HEK293 (cell line): Measurements from ENCODE around the gene SIRT4.

Experiments used
- ATF2 ChIP-seq: fragments of 450-650 bp; formaldehyde crosslinking; IDR thresholded peaks from 2 replicates; pipeline ENCODE4 v1.5.1; 2016; ENCODE audit warnings: missing biosample characterization, missing genetic modification characterization, low read depth
- ELK4 ChIP-seq: IDR thresholded peaks from 2 replicates; pipeline ENCODE4 v1.6.1; 2011; ENCODE audit warnings: mild to moderate bottlenecking, low read depth, low read length, borderline replicate concordance
- GLIS1 ChIP-seq: fragments of 450-650 bp; formaldehyde crosslinking; IDR thresholded peaks from 2 replicates; pipeline ENCODE4 v1.5.1; 2016; ENCODE audit warnings: missing biosample characterization, missing genetic modification characterization
- KLF1 ChIP-seq: fragments of 450-650 bp; formaldehyde crosslinking; IDR thresholded peaks from 2 replicates; pipeline ENCODE4 v1.5.1; 2016; ENCODE audit warnings: missing biosample characterization, missing genetic modification characterization
- KLF10 ChIP-seq: fragments of 450-650 bp; IDR thresholded peaks from 2 replicates; pipeline ENCODE4 v1.5.1; 2018; ENCODE audit warnings: missing biosample characterization, mild to moderate bottlenecking, missing genetic modification characterization
- KLF9 ChIP-seq: fragments of 450-650 bp; formaldehyde crosslinking; IDR thresholded peaks from 2 replicates; pipeline ENCODE4 v1.5.1; 2016; ENCODE audit warnings: missing biosample characterization, missing genetic modification characterization, low read depth
- OSR2 ChIP-seq: fragments of 450-650 bp; formaldehyde crosslinking; IDR thresholded peaks from 2 replicates; pipeline ENCODE4 v1.5.1; 2016; ENCODE audit warnings: missing biosample characterization, missing genetic modification characterization
- PRDM6 ChIP-seq: fragments of 450-650 bp; formaldehyde crosslinking; IDR thresholded peaks from 2 replicates; pipeline ENCODE4 v1.5.1; 2017; ENCODE audit warnings: missing biosample characterization, missing genetic modification characterization
- ZBTB10 ChIP-seq: fragments of 450-650 bp; formaldehyde crosslinking; IDR thresholded peaks from 2 replicates; pipeline ENCODE4 v1.5.1; 2016; ENCODE audit warnings: missing biosample characterization, missing genetic modification characterization
- ZBTB17 ChIP-seq: fragments of 450-650 bp; formaldehyde crosslinking; IDR thresholded peaks from 2 replicates; pipeline ENCODE4 v1.5.1; 2016; ENCODE audit warnings: missing biosample characterization, missing genetic modification characterization
- ZBTB21 ChIP-seq: fragments of 450-650 bp; formaldehyde crosslinking; IDR thresholded peaks from 2 replicates; pipeline ENCODE4 v1.5.1; 2017; ENCODE audit warnings: missing biosample characterization, missing genetic modification characterization
- ZBTB26 ChIP-seq: fragments of 450-650 bp; formaldehyde crosslinking; optimal IDR thresholded peaks from 2 replicates; pipeline ENCODE3; 2016; ENCODE audit warnings: missing biosample characterization, mild to moderate bottlenecking, missing genetic modification characterization
- ZBTB6 ChIP-seq: fragments of 450-650 bp; formaldehyde crosslinking; IDR thresholded peaks from 2 replicates; pipeline ENCODE4 v1.5.1; 2017; ENCODE audit warnings: missing biosample characterization, missing genetic modification characterization
- ZEB2 ChIP-seq: fragments of 450-650 bp; formaldehyde crosslinking; IDR thresholded peaks from 2 replicates; pipeline ENCODE4 v1.5.1; 2016; ENCODE audit warnings: missing biosample characterization, missing genetic modification characterization
- ZNF324 ChIP-seq: fragments of 450-650 bp; formaldehyde crosslinking; IDR thresholded peaks from 2 replicates; pipeline ENCODE4 v1.5.1; 2016; ENCODE audit warnings: missing biosample characterization, missing genetic modification characterization
- ZNF398 ChIP-seq: fragments of 450-650 bp; formaldehyde crosslinking; IDR thresholded peaks from 2 replicates; pipeline ENCODE4 v1.5.1; 2017; ENCODE audit warnings: missing biosample characterization, missing genetic modification characterization
- ZNF423 ChIP-seq: fragments of 450-650 bp; formaldehyde crosslinking; IDR thresholded peaks from 2 replicates; pipeline ENCODE4 v1.5.1; 2016; ENCODE audit warnings: missing biosample characterization, missing genetic modification characterization
- ZNF544 ChIP-seq: fragments of 450-650 bp; formaldehyde crosslinking; IDR thresholded peaks from 2 replicates; pipeline ENCODE4 v1.5.0; 2017; ENCODE audit warnings: missing biosample characterization, missing genetic modification characterization
- ZNF555 ChIP-seq: fragments of 450-650 bp; formaldehyde crosslinking; conservative IDR thresholded peaks from 2 replicates; pipeline ENCODE4 v1.5.1; 2017; ENCODE audit warnings: missing biosample characterization, mild to moderate bottlenecking, missing genetic modification characterization, inconsistent platforms
- ZNF600 ChIP-seq: fragments of 450-650 bp; formaldehyde crosslinking; IDR thresholded peaks from 2 replicates; pipeline ENCODE4 v1.5.1; 2016; ENCODE audit warnings: missing biosample characterization, missing genetic modification characterization
- ZNF660 ChIP-seq: fragments of 450-650 bp; IDR thresholded peaks from 2 replicates; pipeline ENCODE4 v1.5.1; 2018; ENCODE audit warnings: missing biosample characterization, mild to moderate bottlenecking, missing genetic modification characterization
- ZNF692 ChIP-seq: fragments of 450-650 bp; formaldehyde crosslinking; IDR thresholded peaks from 2 replicates; pipeline ENCODE4 v1.5.1; 2016; ENCODE audit warnings: missing biosample characterization, missing genetic modification characterization
- ZNF76 ChIP-seq: fragments of 450-650 bp; formaldehyde crosslinking; IDR thresholded peaks from 2 replicates; pipeline ENCODE4; 2016; ENCODE audit warnings: low read depth, missing biosample characterization, missing genetic modification characterization, borderline replicate concordance
- ZNF768 ChIP-seq: fragments of 450-650 bp; formaldehyde crosslinking; IDR thresholded peaks from 2 replicates; pipeline ENCODE4 v1.5.1; 2018; ENCODE audit warnings: missing biosample characterization, mild to moderate bottlenecking, missing genetic modification characterization
- ZNF792 ChIP-seq: fragments of 450-650 bp; formaldehyde crosslinking; IDR thresholded peaks from 2 replicates; pipeline ENCODE4 v1.5.1; 2016; ENCODE audit warnings: missing biosample characterization, missing genetic modification characterization
- ZXDB ChIP-seq: fragments of 450-650 bp; formaldehyde crosslinking; IDR thresholded peaks from 2 replicates; pipeline ENCODE4 v1.5.1; 2016; ENCODE audit warnings: missing biosample characterization, missing genetic modification characterization

Gene SIRT4

GRCh38 chr12:120317224-120318105 is 15.3 kb downstream of the SIRT4 start (continued):
- TF ChIP-seq PRDM6 (tag by site-specific recombination), result no peak
- TF ChIP-seq ATF2 (tag by site-specific recombination), result peak; percentile 99
- peak; percentile 61 for TF ChIP-seq OSR2
- TF ChIP-seq ZNF398, result no peak
- TF ChIP-seq ZNF76, result peak; percentile 17; the same call in 1 of the 2 replicates
- peak; percentile 40 for TF ChIP-seq ZXDB (tag by site-specific recombination)
- peak; percentile 87; the same call in 1 of the 2 replicates for TF ChIP-seq KLF9
- TF ChIP-seq ZNF768 (tag by site-specific recombination), result no peak
- peak; percentile 5; the same call in 1 of the 2 replicates for TF ChIP-seq KLF1 (tag by site-specific recombination)
- no peak for TF ChIP-seq ELK4
- TF ChIP-seq ZNF324 (tag by site-specific recombination), result peak; percentile 82; the same call in 1 of the 2 replicates
- no peak for TF ChIP-seq ZNF792 (tag by site-specific recombination)
- TF ChIP-seq ZBTB17 (tag by site-specific recombination), result peak; percentile 63
- TF ChIP-seq ZEB2 (tag by site-specific recombination), result peak; percentile 86
- peak; percentile 31; the same call in 1 of the 2 replicates for TF ChIP-seq ZNF692
- TF ChIP-seq GLIS1 (tag by site-specific recombination), result peak; percentile 77
- TF ChIP-seq ZNF555 (tag by site-specific recombination), result no peak
- peak; percentile 95 for TF ChIP-seq ZBTB10 (tag by site-specific recombination)
- peak; percentile 30 for TF ChIP-seq ZBTB26 (tag by site-specific recombination)
- TF ChIP-seq ZNF544 (tag by site-specific recombination), result no peak
- no peak for TF ChIP-seq ZBTB6 (tag by site-specific recombination)
- TF ChIP-seq ZNF600, result peak; percentile 54
- peak; percentile 97 for TF ChIP-seq ZBTB21 (tag by site-specific recombination)
- peak; percentile 96 for TF ChIP-seq KLF10 (tag by site-specific recombination)
- TF ChIP-seq ZNF660, result peak; percentile 42; the same call in 1 of the 2 replicates
- TF ChIP-seq ZNF423 (tag by site-specific recombination), result no peak
